Measurements from ENCODE around the gene AP2A2. TPM values are rescaled to one million over a fixed set of nuclear protein-coding genes. Genes with fewer than 3 reads are reported as not detected.

The AP2A2 gene
- total and polyA plus RNA-seq, 5 donors: 22.4 to 55.0 (median 48.9) TPM

DNA sequence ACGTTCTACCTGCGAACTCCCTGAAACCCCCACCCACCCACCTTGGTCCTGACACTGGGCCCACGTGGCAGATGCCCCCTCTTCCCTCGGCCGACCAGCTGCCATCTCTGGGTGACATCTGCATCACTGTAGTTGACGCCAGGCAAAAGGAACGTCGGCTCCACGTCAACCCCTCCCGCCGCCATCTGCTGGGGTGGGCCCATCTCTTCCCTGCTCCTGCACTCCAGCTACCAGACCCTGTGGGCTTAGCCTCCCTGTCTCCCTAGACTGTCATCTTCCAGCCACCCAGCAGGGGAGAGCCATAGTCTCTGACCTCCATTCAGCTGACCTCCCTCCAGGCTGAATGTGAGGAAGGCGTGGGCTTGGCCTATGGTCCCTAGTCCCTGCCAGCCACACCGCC, 36.4 kb upstream of the AP2A2 start:
- 91% methylated on average over 13 of the region's 13 CpGs for WGBS
- intact Hi-C loops (cut with DNase I): no loop called here
- Histone ChIP-seq H3K9me3 (ENCODE audit: control insufficient read depth, low read length) (no peaks in the 10 kb centered on the region), H3K4me1 (ENCODE audit: control insufficient read depth, insufficient read depth, low read length) (no peaks in the 10 kb centered on the region), H3K4me3 (ENCODE audit: low read length) (no peak overlapping the region), H3K27me3 (ENCODE audit: control insufficient read depth, insufficient read depth) (no peaks in the 10 kb centered on the region), H3K27ac (ENCODE audit: low read length) (no peak overlapping the region)
- ATAC-seq (no peak), DNase-seq (no peak)

DNA sequence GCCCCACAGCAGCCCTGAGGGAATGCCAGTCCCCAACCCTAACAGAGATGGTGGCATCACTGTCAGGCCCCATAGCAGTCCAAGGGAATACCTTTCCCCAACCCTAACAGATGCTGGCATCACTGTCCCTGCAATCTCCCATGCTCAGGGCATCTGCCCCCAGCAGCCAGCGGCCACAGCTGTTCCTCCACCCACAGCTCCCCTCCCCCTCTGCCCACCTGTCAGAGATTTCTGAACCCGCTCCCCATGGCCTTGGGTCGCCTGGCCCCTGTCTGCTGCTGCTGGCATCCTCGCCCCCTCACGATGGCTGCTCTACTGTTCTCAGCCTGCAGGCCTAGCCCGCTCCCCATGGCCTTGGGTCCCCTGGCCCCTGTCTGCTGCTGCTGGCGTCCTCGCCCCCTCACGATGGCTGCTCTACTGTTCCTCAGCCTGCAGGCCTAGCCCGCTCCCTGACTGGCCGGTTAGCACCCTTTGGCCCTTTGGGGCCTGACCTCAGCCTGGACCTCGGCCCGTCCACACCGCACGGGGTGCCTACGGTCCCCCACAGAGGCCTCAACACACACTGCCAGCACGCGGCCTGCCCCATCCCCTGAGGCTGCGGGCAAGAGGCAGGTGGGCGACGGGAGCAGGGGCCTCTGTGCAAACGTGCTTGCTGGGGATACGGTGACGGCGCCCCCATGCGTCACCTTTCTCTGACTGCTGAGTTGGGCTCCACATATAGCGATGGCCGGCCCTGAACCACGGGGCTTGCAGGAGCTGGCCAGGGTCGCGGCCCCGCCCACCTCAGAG, 35.8 kb upstream of the AP2A2 start:
- ATAC-seq: no peak
- no peaks in the 10 kb centered on the region for H3K27me3 ChIP-seq (ENCODE audit: control insufficient read depth, insufficient read depth)
- no peak overlapping the region for H3K27ac ChIP-seq (ENCODE audit: low read length)
- H3K4me3 ChIP-seq (ENCODE audit: low read length): no peak overlapping the region
- H3K4me1 ChIP-seq (ENCODE audit: control insufficient read depth, insufficient read depth, low read length): no peaks in the 10 kb centered on the region
- H3K9me3 ChIP-seq (ENCODE audit: control insufficient read depth, low read length): no peaks in the 10 kb centered on the region
- DNase-seq: peak in 2 of 3 donors; percentile 48 to 49
- intact Hi-C loops (cut with DNase I): no loop called here
- WGBS: 90% methylated on average over 32 of the region's 32 CpGs

DNA sequence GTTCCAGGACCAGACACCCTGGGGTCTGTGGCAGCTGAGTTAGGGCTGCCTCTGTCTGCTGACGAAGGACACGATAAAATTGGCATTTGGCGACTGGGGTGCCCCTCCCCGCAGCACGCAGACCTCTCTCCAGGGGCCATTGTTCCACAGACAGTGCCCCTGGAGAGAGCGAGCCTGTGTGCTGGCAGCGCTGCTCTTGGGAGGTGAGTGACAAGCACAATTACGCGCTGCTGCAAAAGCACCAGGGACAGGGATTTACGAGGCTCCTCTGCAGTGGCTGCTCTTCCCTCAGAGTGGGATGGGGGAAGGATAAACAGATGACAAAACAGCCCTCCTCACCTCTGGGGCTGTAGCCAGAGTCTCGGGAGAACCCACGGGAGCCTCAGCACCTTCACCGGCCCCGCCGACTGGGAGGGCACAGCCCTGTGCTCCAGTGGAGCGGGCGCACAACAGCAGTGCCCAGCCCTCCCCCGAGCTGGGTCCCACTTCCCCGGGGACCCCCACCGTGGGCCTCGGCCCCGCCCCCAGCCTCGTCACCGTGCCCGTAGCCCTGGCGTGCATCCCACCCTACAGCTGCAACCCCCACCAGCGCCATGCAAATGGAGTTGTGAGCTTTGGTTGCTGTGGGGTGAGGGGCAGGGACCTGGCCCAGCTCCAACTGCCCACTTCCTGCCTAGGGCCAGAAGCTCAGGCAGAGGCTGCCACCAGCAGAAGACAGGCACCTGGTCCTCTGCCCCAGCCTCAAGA, 34.7 kb upstream of the AP2A2 start:
- ATAC-seq (no peak), DNase-seq (peak in 1 of 3 donors; percentile 33)
- Histone ChIP-seq H3K9me3 (ENCODE audit: control insufficient read depth, low read length) (no peaks in the 10 kb centered on the region), H3K4me1 (ENCODE audit: control insufficient read depth, insufficient read depth, low read length) (no peaks in the 10 kb centered on the region), H3K27ac (ENCODE audit: low read length) (no peak overlapping the region), H3K27me3 (ENCODE audit: control insufficient read depth, insufficient read depth) (no peaks in the 10 kb centered on the region), H3K4me3 (ENCODE audit: low read length) (no peak overlapping the region)
- intact Hi-C loops (cut with DNase I): no loop called here
- 79% methylated on average over 27 of the region's 27 CpGs for WGBS

DNA sequence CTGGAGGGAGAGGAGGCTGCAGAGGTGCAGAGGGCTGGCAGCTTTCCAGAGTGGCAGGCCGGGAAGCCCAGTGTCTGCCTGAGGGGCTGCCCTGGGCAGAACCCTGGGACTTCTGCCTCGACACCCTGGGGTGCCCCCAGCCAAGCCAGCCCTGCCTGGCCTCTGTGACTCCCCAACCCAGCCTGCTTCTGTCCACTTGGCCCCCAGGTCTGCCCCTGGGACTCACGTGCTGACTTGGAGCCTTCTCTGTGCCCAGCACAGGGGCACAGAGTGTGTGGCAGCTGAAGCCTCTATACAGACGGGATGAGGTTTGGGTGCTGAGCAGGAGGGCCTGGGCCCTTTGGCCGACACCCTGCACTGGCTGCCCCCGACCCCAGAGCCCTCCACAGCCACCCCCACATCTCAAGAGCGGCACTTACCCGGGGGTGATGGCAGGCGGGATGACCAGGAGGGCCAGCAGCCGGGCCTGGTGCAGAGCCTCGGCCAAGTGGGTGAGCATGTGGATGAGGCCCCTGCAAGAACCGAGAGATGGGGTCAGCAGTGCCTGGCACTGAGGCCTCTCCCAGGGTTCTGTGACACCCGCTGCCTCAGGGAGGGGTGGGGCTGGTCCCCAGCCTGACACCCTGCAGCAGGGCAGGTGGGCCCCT, 32.5 kb upstream of the AP2A2 start:
- 84% methylated on average over 13 of the region's 13 CpGs for WGBS
- no peaks in the 10 kb centered on the region for H3K9me3 ChIP-seq (ENCODE audit: control insufficient read depth, low read length)

DNA sequence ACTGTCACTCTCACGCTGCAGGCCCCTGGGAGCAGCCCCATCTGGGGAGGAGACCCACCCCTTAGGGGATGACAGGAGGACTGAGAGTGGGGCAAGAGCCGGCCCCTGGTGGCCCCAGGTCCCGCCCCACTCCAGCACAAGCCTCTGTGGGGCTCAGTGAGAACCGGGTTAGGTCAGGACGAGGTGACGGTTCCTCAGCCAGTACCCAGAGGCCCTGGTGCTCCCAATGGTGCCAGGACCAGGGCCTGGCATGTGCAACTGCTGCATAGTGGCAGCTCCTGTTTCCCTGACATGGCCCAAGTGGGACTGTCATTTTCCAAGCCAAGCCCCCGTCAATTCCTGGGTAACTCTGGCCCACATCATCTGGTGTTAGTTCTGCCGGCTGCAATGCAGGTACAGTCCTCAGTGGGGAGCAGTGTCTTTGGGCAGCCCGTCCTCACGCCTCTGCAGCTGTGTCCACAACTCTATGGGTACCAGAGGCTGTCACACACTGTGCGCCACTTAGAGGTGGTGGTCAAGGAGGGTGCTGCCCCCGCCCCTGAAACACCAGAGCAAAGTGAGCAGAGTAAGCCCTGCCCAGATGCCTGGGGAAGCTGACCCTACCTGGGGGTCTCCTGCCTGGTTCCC, 31.0 kb upstream of the AP2A2 start:
- no peaks in the 10 kb centered on the region for H3K27me3 ChIP-seq (ENCODE audit: control insufficient read depth, insufficient read depth)
- ATAC-seq: no peak
- intact Hi-C loops (cut with DNase I): no loop called here
- no peaks in the 10 kb centered on the region for H3K9me3 ChIP-seq (ENCODE audit: control insufficient read depth, low read length)
- H3K4me1 ChIP-seq (ENCODE audit: control insufficient read depth, insufficient read depth, low read length): no peaks in the 10 kb centered on the region
- WGBS: 86% methylated on average over 12 of the region's 12 CpGs
- no peak for DNase-seq
- no peak overlapping the region for H3K27ac ChIP-seq (ENCODE audit: low read length)
- H3K4me3 ChIP-seq (ENCODE audit: low read length): no peak overlapping the region

More for the DNA sequence above, 32.5 kb upstream of the AP2A2 start:
- Histone ChIP-seq H3K4me1 (ENCODE audit: control insufficient read depth, insufficient read depth, low read length) (no peaks in the 10 kb centered on the region), H3K27me3 (ENCODE audit: control insufficient read depth, insufficient read depth) (no peaks in the 10 kb centered on the region), H3K4me3 (ENCODE audit: low read length) (no peak overlapping the region), H3K27ac (ENCODE audit: low read length) (no peak overlapping the region)
- intact Hi-C loops (cut with DNase I): no loop called here
- no peak for ATAC-seq
- peak in 1 of 3 donors; percentile 51 for DNase-seq

DNA sequence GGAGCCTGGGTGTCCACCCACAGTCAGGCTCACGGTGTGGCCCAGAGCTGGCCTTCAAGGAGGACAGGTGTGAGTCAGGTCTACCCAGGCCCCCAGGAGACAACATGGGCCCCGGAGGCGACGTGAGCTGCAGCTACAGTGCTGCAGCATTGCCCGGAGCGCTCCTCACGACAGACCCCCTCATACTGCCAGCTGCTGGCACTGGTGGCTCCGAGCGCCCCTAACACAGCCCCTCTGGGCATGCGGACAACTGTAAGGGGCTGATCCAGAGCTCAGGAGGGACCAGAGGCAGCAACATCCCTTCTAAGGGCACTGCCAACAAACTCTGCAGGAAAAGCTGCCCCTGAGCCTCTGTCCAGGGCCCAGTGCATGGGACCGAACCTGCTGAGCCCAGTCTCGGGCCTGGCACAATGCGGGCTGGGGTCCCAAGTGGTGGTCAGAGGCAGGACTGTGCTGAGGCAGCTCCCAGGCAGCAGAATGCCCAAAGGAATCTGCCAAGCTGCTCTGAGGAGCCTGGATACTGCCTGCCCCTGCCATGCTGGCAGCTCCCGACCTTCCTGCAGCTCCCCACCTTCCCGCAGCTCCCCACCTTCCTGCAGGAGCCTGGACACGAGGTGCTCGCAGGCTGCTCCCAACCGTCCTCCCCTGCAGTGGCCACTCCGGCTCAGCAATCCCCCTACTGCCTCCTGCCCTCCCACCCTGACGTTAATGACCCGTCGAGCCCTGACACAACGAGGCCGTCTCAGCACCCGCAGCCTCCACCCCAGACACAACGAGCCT, 30.1 kb upstream of the AP2A2 start:
- no peak overlapping the region for H3K4me3 ChIP-seq (ENCODE audit: low read length)
- no peaks in the 10 kb centered on the region for H3K27me3 ChIP-seq (ENCODE audit: control insufficient read depth, insufficient read depth)
- no peak overlapping the region for H3K27ac ChIP-seq (ENCODE audit: low read length)
- no peaks in the 10 kb centered on the region for H3K4me1 ChIP-seq (ENCODE audit: control insufficient read depth, insufficient read depth, low read length)
- intact Hi-C loops (cut with DNase I): no loop called here
- 87% methylated on average over 26 of the region's 26 CpGs for WGBS
- ATAC-seq: no peak
- H3K9me3 ChIP-seq (ENCODE audit: control insufficient read depth, low read length): no peaks in the 10 kb centered on the region
- no peak for DNase-seq

DNA sequence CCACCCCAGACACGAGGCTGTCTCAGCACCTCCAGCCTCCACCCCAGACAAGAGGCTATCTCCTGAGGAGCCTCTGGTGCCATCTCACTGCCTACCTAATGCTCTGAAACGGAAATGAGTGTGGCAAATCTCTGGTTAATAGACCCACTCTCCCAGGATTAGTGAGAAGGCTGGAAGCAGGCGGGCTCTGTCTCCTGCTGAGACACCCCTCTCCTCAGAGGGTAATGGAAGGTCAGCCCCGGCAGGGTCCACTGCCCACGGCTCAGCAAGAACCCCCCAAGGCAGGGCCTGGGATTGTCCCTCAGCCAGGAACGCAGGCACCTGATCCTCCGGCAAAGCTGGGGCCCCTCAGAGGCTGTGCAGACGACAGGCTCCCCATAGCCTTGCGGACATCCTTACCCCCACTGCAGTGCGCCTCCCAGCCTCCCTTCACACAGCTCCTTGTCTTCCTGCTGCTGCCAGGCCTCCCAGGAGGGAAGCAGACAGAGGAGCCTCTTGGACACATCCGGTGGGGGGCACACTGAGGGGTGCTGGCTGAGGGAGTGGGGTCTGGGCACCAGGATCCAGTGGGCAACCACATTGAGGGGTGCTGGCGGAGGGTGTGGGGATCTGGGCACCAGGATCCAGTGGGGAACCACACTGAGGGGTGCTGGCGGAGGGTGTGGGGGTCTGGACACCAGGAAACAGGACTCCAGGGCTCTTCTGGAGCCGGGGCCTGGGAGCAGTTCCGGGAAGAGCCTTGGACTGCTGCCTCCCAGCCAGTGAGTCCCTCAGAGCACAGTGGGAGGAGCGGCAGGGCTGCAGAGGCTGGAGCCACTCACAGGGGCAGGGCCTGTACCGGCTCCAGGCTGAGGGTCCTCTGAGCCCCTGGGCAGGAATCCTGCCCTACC, 28.2 kb upstream of the AP2A2 start:
- peak in 1 of 3 donors; percentile 46 for DNase-seq
- intact Hi-C loops (cut with DNase I): no loop called here
- 81% methylated on average over 17 of the region's 17 CpGs for WGBS
- peak; percentile 11 to 13 for ATAC-seq
- H3K4me3 ChIP-seq (ENCODE audit: low read length): no peak overlapping the region
- H3K9me3 ChIP-seq (ENCODE audit: control insufficient read depth, low read length): no peaks in the 10 kb centered on the region
- no peak overlapping the region for H3K27ac ChIP-seq (ENCODE audit: low read length)
- H3K27me3 ChIP-seq (ENCODE audit: control insufficient read depth, insufficient read depth): no peaks in the 10 kb centered on the region
- no peaks in the 10 kb centered on the region for H3K4me1 ChIP-seq (ENCODE audit: control insufficient read depth, insufficient read depth, low read length)

DNA sequence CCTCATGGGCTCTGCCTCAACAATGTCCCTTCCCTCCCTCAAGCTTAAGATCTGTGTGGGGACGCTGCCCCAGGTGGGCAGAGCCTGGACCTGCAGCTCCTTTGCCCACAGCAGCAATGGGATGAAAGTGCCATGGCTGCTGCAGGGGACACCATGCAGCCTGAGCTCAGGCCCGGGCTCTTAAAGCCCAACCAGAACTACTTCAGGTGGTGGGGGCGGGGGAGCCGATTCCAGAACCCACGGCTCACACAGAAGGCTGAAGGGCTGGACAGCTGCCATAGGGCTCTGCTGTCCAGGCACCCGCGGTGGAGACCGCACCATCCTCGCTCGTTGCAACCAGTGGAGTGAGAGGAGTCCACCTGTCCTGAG, 27.5 kb upstream of the AP2A2 start:
- no peak overlapping the region for H3K27ac ChIP-seq (ENCODE audit: low read length)
- intact Hi-C loops (cut with DNase I): no loop called here
- WGBS: 73% methylated on average over 10 of the region's 10 CpGs
- H3K4me1 ChIP-seq (ENCODE audit: control insufficient read depth, insufficient read depth, low read length): no peaks in the 10 kb centered on the region
- DNase-seq (no peak), ATAC-seq (peak in 1 of 2 donors; percentile 4)
- no peak overlapping the region for H3K4me3 ChIP-seq (ENCODE audit: low read length)
- H3K27me3 ChIP-seq (ENCODE audit: control insufficient read depth, insufficient read depth): no peaks in the 10 kb centered on the region
- no peaks in the 10 kb centered on the region for H3K9me3 ChIP-seq (ENCODE audit: control insufficient read depth, low read length)

DNA sequence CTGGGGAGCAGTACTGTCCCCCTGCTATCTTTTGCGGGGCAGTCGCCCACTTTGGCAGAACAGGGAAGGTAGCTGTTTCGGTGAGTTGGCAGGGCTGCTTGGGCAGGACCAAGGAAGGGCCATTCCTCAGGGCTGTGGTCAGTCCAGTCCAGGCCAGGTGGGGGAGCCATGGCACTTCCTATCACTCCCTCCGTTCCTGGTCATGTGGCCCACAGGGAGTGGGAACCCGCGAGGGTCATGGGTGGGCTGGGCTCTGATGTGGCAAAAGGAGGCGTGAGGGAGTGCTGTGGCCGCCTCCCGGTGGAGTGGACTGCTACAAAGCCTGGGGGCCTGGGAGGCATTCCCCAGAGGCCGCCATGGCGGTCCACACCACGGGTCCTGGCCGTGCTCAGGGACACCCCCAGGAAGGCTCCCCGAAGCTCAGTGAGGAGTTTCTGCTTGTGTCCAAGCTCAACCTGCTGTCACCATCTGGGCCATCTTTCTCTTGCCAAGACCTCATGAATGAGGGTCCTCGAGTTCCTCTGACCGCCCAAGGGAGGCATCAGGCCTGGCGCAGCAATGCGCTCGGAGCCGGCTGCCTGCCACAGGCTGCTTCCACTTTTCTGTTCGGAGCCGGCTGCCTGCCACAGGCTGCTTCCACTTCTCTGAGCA, 27.0 kb upstream of the AP2A2 start:
- Histone ChIP-seq H3K4me1 (ENCODE audit: control insufficient read depth, insufficient read depth, low read length) (no peaks in the 10 kb centered on the region), H3K27ac (ENCODE audit: low read length) (no peak overlapping the region), H3K4me3 (ENCODE audit: low read length) (no peak overlapping the region), H3K27me3 (ENCODE audit: control insufficient read depth, insufficient read depth) (no peaks in the 10 kb centered on the region), H3K9me3 (ENCODE audit: control insufficient read depth, low read length) (no peaks in the 10 kb centered on the region)
- peak; percentile 12 to 13 for ATAC-seq
- 82% methylated on average over 22 of the region's 22 CpGs for whole genome bisulfite sequencing
- intact Hi-C loops (cut with DNase I): no loop called here
- DNase-seq: no peak

Data from right cardiac atrium (tissue), 5 donors.